Ovary (tissue), 9 donors: ENCODE measurements around the gene ACSM6. TPM values are rescaled to one million over a fixed set of nuclear protein-coding genes. Genes with fewer than 3 reads are reported as not detected.

Source experiments
- DNase-seq, 5 donors: peaks; one replicate each; pipeline ENCODE4 v3.0.0-alpha.2; 2019 to 2020
- H3K27ac ChIP-seq, 2 donors: fragments of 200-600 bp; one replicate each; pipeline versions ENCODE4 v1.5.1 to v1.8.0; 2019 to 2022
- H3K27me3 ChIP-seq: fragments of 200-600 bp; one replicate; pipeline ENCODE4 v1.8.0; 2022
- H3K36me3 ChIP-seq: fragments of 200-600 bp; sonication (generic); one replicate; pipeline ENCODE4 v1.5.1; 2019
- H3K4me1 ChIP-seq: one replicate; pipeline ENCODE4 v1.8.1; 2013; ENCODE audit warnings: mild to moderate bottlenecking, moderate library complexity; ENCODE audit not compliant: insufficient read depth
- H3K4me3 ChIP-seq: fragments of 200-600 bp; sonication (generic); one replicate; pipeline ENCODE4 v1.5.1; 2017
- H3K9me3 ChIP-seq, 2 donors: fragments of 200-600 bp in 1 of 2; sonication (generic) in 1 of 2; one replicate each; pipeline versions ENCODE4 v1.5.1 to v1.8.1; 2013 to 2019; ENCODE audit warnings: mild to moderate bottlenecking in 1 of 2, moderate library complexity in 1 of 2
- EP300 ChIP-seq: sonication (generic); formaldehyde crosslinking; IDR thresholded peaks from one replicate; pipeline ENCODE4 v1.6.1; 2017; ENCODE audit warnings: antibody characterized with exemption
- POLR2A ChIP-seq: fragments of 450-650 bp; IDR thresholded peaks from one replicate; pipeline ENCODE4 v1.6.1; 2017; ENCODE audit warnings: antibody characterized with exemption, mild to moderate bottlenecking, moderate library complexity
- WGBS, 3 donors: extraction: QIAGEN DNeasy Blood & Tissue Kit in 1 of 3; methylation state at CpG; one replicate each; pipeline versions ENCODE4 v1.1.5 to v1.1.7; 2013 to 2017; 5-methylcytosine and 5-hydroxymethylcytosine counted together
- intact Hi-C, 4 donors: fragments of 100-400 bp; cut with DNase I; formaldehyde crosslinking; loops; one replicate each; pipeline versions ENCODE4 v1.11.0 to v1.15.1; 2022 to 2023
- polyA plus RNA-seq, 2 donors: library from polyadenylated mRNA; stranded (reverse); fragments of 200-250 nt in 1 of 2; fragments of 350-450 nt in 1 of 2; fragmentation: Illumina TruSeq in 1 of 2; extraction: RNeasy Lipid Tissue Mini Kit (QIAGEN cat#74804) in 1 of 2; gene quantifications; one replicate each; pipeline ENCODE4 v1.2.3, GENCODE V29; 2013 to 2014
- total RNA-seq, 7 donors: library from RNA; depleted of rRNA in 2 of 7; stranded (reverse); fragments of >200 nt in 2 of 7; fragmentation: NEBNext Ultra II Directional in 3 of 7; extraction: Animal tissue kit (Norgen Biotek cat#: 25700) in 3 of 7; gene quantifications; one replicate each; pipeline versions ENCODE4 v1.1.0 to v1.2.4, GENCODE V29; 2016 to 2023
- TF ChIP-seq, protein P1 (sequence below), 3 donors: fragments of 450-650 bp in 2 of 3; fragments of 200-600 bp in 1 of 3; IDR thresholded peaks; one replicate each; pipeline versions ENCODE4 v1.5.1 to v1.8.0; 2016 to 2022; ENCODE audit warnings: antibody characterized with exemption in 3 of 3, mild to moderate bottlenecking in 1 of 3
- donor health status: DM: no; HTN: no; CAD: no; lungs with moderate emphysema.
- donor health status: DM: no; HTN: no; CAD: no.
- donor health status: Bipolar disorder and iron deficiency.
- donor health status: DM: yes; HTN: yes; CAD: no.
- donor health status: DM: no; HTN: no; CAD: no.
- donor health status: DM: yes; HTN: yes; CAD: no.

The ACSM6 gene
- total and polyA plus RNA-seq, 9 donors = 0.13 TPM; not detected in 8

DNA sequence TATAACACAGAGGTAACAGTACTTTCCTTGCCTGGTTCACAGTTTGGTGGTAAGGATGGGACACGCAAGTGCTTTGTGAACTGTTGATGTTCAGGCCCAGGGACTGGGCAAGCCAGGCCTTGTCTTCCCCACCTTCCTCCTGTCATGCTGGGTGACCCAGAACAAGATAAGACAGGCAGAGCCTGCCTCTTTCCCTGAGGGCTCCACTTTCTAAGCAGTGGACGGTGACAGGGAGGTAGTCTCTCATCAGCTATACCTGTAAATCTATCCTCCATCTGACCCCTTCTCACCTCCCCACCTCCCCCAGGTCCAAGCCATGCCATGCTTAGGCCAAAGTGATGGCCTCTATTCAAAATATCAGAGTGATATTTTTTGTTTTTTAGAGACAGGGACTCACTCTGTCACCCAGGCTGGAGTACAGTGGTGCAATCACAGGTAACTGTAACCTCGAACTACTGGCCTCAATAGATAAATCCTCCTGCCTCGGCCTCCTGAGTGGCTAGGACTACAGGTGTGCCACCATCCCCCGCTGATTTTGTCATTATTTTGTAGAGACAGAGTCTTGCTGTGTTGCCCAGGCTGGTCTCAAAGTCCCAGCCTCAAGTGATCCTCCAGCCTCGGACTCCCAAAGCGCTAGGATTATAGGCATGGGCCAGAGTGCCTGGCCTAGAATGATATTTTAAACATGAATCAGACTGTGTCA is 54.0 kb downstream of the ACSM6 start:
- no peaks in the 10 kb centered on the region for H3K9me3 ChIP-seq
- TF ChIP-seq POLR2A (no peak), EP300 (no peak)
- TF ChIP-seq, protein P1, sequence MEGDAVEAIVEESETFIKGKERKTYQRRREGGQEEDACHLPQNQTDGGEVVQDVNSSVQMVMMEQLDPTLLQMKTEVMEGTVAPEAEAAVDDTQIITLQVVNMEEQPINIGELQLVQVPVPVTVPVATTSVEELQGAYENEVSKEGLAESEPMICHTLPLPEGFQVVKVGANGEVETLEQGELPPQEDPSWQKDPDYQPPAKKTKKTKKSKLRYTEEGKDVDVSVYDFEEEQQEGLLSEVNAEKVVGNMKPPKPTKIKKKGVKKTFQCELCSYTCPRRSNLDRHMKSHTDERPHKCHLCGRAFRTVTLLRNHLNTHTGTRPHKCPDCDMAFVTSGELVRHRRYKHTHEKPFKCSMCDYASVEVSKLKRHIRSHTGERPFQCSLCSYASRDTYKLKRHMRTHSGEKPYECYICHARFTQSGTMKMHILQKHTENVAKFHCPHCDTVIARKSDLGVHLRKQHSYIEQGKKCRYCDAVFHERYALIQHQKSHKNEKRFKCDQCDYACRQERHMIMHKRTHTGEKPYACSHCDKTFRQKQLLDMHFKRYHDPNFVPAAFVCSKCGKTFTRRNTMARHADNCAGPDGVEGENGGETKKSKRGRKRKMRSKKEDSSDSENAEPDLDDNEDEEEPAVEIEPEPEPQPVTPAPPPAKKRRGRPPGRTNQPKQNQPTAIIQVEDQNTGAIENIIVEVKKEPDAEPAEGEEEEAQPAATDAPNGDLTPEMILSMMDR (IDR thresholded peaks at IDR 0.05) = no peak
- DNase-seq = no peak
- H3K36me3 ChIP-seq = no peaks in the 10 kb centered on the region
- intact Hi-C loops = loop anchor here in 1 of 4 donors (5.0 kb wide), 1 partner anchor 114 kb away; no protein-coding TSS in a partner anchor
- WGBS, 3 donors = 92 to 97% (median 93%) methylated on average over 7 of the region's 7 CpGs
- no peaks in the 10 kb centered on the region for H3K4me1 ChIP-seq
- H3K27me3 ChIP-seq = no peaks in the 10 kb centered on the region
- no peak overlapping the region for H3K4me3 ChIP-seq
- no peak overlapping the region for H3K27ac ChIP-seq

DNA sequence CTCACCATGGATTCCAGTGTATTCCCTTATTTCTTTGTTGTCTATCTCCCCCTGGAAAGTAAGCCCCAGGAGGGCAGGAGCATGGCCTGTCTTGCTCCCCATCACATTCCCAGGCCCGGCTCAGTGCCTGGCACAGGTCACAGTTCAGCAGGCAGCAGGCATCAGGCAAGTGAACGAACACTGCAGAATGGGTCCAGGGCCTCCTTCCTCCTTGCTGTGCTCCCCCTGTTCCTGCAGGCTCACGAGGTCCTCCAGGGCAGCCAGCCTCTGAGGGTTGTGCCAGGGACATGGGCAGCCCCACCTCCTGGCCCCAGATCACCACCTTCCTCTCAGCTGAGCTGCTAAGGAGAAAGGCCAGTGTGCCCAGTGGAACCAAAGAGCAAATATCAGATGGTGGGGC is 55.0 kb downstream of the ACSM6 start:
- Histone ChIP-seq H3K27me3 (no peaks in the 10 kb centered on the region), H3K9me3 (no peaks in the 10 kb centered on the region), H3K4me3 (no peak overlapping the region), H3K27ac (no peak overlapping the region), H3K4me1 (no peaks in the 10 kb centered on the region), H3K36me3 (no peaks in the 10 kb centered on the region)
- TF ChIP-seq, protein P1 (IDR thresholded peaks at IDR 0.05) = no peak
- no peak for TF ChIP-seq POLR2A
- TF ChIP-seq EP300 = no peak
- WGBS, 3 donors = 73 to 74% (median 73%) methylated on average over 3 of the region's 3 CpGs
- intact Hi-C loops = loop anchor here in 1 of 4 donors (5.0 kb wide), 1 partner anchor 113 kb away; no protein-coding TSS in a partner anchor
- no peak for DNase-seq

DNA sequence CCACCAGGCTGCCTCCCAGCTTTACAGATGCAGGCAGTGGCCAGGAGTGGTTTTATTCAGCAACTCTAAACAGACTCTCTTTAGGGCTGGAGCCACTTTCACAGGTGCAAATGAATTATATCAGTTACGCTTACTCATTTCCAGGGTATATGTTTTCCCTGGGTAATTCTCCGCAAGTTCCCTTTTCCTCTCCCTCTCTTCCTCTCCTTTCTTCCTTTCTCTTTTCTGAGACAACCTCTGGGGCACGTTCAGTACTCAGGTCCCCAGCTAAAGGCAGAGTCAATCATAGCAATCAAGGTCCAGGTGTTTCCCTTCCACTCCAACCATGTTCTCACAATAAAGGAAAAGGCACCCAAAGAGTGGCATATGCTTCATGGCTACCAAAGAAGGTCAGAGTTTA is 55.4 kb downstream of the ACSM6 start:
- no peaks in the 10 kb centered on the region for H3K36me3 ChIP-seq
- 82 to 90% (median 82%) methylated on average over 3 of the region's 3 CpGs for WGBS, 3 donors
- TF ChIP-seq POLR2A (no peak), EP300 (no peak)
- TF ChIP-seq, protein P1 (IDR thresholded peaks at IDR 0.05) = no peak
- intact Hi-C loops = loop anchor here in 1 of 4 donors (5.0 kb wide), 1 partner anchor 113 kb away; no protein-coding TSS in a partner anchor
- H3K9me3 ChIP-seq = peaks cover 0 to under 1% of the 10 kb centered on the region in 2 donors
- H3K4me3 ChIP-seq = no peak overlapping the region
- no peak overlapping the region for H3K27ac ChIP-seq
- no peak for DNase-seq
- no peaks in the 10 kb centered on the region for H3K4me1 ChIP-seq
- H3K27me3 ChIP-seq = no peaks in the 10 kb centered on the region

DNA sequence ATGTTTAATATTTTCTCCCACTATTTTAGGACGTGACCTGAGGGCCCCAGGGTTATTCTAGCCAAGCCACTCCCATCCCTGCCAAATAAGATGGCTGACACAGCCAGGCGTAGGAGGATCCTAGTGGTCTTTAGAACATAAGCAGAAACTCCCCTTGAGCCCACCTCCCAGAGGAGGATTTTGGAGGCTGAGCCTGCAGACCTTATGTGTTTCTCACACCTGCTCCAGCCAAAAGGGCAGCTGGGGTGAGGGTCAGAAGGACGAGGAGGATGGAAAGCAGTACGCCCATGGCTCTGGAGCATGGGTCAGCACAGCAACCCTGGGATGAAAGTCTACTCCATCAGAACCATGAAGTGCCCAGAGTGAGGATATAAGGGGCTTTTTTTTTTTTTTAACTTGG is 56.8 kb downstream of the ACSM6 start:
- no peak for DNase-seq
- H3K27me3 ChIP-seq = no peaks in the 10 kb centered on the region

More for the DNA sequence above, 56.8 kb downstream of the ACSM6 start:
- intact Hi-C loops = no loop called here
- peaks cover 0 to 4% of the 10 kb centered on the region in 2 donors for H3K9me3 ChIP-seq
- no peak overlapping the region for H3K4me3 ChIP-seq
- no peaks in the 10 kb centered on the region for H3K4me1 ChIP-seq
- TF ChIP-seq, protein P1 (IDR thresholded peaks at IDR 0.05) = no peak
- TF ChIP-seq EP300 (no peak), POLR2A (no peak)
- H3K36me3 ChIP-seq = no peaks in the 10 kb centered on the region
- H3K27ac ChIP-seq = no peak overlapping the region
- 61 to 70% (median 62%) methylated on average over 4 of the region's 4 CpGs for WGBS, 3 donors
